Fibroblast of the conjunctiva (primary cell): ENCODE results near the gene SLC51A.
"Not testable (repeated sequence)": the region's sequence is repeated elsewhere in the genome, so short reads cannot be mapped to it uniquely, and the experiment has no call there.

Experiments
- DNase-seq: peaks from one replicate; pipeline ENCODE4 v3.0.0-alpha.2; 2010; ENCODE audit warnings: low read depth

Gene SLC51A

DNA sequence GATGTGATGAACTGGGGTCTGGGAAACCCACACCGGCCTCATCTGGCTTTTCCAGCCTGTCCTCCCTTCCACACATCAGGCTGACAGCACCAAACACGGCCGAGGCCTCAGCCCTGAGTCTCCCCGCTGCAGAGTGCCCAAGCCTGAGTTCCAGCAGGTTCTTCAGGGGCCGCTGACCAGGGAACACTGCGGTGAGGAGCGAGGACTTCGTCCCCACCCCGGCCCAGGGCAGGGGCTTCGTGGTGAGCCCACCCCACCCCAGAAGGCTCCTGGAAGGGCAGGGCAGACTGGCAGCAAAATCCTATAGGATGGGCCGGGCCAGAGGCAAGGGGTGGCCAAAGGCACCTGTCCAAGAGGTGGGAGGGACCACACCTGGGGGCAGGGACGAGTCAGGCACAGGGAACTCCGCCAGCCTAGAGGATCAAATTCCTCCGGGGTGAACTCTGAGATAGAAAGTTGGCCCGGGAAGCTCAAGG, at the start of gene SLC51A:
Gene SLC51A (plus strand): TSS at position 446 of the 476 bp plus-strand sequence. CDS start 179 bp downstream, outside the sequence.
- no peak for DNase-seq

DNA sequence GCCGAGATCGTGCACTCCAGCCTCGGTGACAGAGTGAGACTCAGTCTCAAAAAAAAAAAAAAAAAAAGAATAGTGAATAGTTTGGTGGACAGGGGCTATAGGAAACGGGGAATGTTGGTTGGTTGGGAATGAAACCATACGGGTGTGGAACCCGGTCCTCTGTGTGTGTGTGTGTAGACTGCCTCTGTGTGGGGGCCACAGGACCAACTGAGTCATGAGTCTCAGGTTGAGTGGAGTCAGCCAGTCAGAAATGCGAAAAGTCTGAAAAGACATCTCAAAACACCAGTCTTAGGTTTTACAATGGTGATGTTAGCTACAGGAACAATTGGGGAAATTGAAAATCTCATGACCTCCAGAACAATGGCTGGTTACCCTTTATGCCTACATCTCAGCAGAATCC, 49.6 kb upstream of the SLC51A start:
- no peak for DNase-seq

DNA sequence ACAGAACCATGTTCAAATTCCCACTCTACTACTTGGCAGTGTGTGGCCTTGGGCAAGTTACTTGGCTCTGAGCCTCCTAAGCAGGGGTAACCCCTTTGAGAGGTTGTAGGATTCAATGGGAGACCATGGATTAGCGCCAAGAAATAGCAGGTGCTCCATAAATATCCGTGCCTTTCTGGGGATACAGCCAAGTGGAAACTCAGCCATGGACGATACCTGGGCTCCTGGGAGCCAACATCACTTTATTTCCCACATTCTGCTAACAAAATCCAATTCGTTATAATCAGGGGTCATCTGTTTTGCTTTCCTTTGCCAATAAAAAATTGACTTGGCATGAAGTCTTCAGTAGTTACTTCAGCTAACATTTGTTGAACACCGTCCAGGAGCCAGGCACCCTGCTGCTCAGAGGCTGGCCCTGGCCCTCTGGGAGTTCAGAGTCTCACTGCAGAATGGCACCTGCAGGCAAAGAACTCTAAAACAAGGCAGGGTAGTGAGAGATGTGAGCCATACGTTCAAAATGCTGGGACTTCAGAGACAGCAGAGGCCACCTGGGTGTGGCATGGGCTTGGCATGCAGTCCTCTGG, 47.4 kb upstream of the SLC51A start:
- no peak for DNase-seq

DNA sequence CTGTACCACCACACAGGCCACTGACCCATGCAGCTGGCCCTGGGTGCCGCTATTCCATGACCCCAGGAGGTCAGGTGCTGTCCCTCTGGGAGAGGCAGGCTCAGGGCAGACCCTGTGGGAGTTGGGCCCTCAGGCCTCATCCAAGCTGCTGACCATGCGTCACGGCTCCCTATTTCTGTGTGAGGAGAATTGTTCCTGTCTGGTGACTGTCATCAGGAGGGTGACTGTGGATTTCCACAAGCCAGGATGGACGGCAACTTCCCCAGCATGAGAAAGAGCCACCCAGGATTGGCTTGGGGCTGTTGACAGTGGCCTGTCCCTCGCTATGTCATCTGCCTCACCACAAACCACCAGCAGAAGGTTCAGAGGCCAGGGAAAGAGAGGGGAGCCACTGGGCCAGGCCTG, 46.5 kb upstream of the SLC51A start:
- DNase-seq = no peak

DNA sequence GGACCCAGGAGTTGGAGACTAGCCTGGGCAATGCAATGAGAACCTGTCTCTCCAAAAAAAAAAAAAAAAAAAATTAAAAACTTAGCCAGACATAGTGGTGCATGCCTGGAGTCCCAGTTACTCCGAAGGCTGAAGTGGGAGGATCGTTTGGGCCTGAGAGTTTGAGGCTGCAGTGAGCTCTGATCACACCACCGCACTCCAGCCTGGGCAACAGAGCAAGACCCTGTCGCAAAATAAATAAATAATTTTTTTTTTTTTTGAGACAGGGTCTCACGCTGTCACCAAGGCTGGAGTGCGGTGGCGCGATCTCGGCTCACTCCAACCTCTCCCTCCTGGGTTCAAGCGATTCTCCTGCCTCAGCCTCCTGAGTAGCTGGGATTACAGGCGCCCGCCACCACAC, 46.0 kb upstream of the SLC51A start:
- not testable (repeated sequence) for DNase-seq

DNA sequence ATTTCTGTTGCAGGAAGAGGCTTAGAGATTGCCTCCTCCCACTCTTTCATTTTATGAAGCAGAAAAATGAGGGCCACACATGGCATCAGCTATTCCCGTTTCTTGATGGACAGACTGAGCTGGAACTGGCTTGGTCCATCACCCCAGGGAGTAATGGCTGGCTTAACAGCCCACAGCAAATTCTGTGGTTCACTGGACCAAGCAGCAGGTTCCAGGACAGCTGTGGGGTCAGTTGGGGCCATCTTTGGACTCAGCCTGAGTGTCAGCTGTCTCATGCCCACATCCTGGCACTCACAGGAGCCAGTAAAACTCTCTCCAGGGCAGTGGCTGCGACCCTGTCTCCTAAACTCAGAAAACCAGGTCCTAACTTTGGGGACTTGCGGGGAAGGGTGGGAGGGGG, 41.7 kb upstream of the SLC51A start:
- DNase-seq = no peak

DNA sequence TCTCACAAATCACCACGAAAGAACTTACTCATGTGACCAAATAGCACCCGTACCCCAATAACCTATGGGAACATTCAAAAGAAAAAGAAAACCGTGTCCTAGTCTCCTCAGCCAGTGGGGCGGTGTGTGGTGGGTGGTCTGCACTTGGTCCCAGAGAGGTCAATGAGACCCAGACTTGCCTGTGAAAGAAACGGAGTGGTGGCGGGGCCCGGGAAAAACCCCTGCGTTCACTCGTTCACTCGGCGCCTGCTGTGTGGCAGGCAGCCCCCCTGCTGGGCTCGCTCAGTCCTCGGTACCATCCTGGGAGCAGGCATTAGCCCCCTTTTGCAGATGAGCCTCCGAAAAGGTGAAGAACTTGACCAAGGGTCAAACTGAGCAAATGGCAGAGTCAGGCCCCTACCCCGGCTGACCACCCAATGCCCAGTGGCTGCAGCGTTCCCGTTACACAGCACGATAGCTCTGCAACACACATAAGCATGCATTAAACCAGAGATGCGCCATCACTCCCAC, 41.2 kb upstream of the SLC51A start:
- no peak for DNase-seq

DNA sequence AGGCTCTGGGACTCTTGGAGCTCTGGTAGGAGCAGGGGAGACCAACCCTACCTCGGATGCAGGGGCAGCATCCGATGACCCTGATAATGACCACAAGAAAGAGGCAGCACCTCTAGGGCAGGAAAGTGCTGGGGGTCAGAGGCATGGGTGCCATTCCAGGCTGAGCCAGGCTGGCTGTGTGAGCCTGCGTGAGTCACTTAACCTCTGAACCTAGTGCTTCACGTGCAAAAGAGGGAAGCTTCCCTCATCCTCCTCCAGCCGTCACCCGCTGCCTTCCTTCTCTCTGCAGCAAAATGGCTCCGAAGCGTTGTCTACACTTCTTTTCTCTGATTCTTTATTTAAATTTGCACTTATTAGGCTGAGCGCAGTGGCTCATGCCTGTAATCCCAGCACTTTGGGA, 40.6 kb upstream of the SLC51A start:
- no peak for DNase-seq

DNA sequence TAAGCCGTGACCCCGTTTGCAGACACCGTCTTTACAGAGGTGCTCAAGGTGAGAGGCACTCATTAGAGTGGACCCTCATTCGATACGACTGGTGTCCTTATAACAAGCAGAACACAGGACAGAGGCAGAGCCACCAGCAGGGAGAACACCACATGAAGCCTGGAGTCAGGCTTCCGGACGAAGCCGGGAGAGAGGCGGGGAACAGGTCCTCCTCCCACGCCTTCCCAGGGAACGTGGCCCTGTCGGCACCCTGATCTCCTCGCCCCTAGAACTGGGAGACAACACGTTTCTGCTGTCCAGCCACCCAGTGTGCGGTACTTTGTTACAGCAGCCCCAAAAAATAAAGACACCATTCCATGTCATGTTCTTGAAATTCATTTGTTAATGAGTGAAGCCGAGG, 38.8 kb upstream of the SLC51A start:
- DNase-seq = no peak

DNA sequence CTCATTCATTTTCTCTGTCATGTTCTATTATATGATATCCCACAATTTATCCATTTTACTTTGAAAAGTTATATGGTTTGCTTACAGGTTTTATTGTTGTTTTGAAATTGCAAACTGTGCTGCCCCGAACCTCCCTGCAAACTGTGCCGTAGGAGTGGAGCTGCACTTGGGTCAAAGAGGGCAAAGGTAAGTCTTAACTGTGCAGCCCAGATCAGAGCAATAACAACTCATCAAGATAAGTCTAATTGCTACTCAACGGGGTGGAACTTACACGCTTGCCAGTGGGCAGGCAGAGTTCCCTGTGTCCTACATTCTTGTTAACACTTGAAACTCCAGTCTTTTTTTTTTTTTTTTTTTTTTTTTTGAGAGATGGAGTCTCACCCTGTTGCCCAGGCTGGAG, 38.4 kb upstream of the SLC51A start:
- no peak for DNase-seq

DNA sequence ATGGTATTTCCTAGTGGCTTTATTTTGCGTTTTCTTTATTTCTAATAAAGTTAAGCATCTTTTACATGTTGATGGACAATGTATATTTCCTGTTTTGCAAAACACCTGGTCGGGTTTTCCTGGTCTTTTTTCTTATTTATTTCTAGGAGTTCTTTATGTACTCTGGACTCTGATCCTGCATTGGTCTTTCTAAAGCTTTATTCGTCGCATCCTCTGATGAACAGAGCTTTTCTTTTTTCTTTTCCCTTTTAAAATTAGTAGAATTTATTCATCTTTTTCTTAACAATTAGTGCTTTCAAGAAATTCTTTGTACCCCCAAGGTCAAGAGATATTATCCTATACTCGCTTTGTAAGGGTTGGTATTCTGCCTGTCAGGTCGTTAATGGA, 37.3 kb upstream of the SLC51A start:
- DNase-seq = no peak

DNA sequence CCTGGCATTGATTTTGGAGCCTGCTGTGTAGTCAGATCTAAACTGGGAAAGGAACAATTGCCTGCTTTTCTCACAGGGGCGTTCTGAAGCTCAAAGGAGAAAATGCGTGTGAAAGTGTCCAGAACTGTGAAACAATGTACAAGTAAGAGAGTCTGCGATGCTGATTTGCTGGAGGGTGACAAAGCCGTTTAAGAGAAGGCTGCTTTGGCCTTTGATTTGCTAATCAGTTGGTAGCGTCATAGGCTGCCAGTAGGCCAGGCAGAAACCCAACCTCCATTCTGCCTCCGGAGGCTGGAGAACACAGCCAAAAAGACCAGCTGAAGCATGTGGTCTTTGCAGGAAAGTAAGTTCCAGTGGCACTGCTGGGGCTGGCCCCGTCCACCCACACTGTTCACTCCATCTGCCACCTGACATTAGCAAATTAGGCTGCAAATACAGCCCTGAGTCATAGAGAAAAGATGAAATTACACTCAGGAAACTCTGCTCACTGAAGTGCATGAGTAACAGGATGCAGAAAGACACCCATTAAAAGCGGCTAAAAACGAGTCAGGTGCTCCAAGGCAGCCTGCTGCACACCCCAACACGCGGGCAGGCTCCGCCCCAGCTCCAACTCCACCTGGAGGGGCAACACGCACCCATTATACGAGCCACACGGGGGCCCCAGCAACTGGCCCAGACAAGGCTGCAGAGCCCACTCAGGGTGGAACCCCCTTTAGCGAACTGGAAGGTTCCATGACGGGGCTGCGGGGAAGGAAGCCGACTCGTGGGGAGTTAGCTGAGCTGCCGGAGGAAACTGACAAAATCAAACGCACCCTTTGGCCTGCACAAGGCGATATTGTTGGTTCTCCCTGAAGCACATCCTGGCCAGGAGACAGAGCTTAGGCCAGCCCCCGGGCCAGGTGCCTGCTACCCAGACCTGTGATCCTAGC, 36.7 kb upstream of the SLC51A start:
- DNase-seq = no peak

DNA sequence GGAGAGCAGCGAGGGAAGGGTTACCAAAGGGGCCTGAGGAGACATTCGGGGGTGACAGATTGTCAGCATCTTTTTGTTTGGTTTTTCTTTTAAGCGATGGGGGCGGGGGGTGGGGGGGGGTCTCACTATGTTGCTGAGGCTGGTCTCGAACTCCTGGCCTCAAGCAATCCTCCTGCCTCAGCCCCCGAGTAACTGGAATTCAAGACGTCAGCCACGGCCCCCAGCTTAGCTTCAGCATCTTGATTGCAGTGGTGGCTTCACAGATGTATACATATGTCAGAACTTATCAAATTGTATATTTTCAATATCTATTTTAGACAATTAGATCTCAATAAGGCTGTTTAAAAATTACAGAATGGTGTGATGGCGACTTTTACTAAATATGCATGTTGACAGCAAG, 36.0 kb upstream of the SLC51A start:
- no peak for DNase-seq

DNA sequence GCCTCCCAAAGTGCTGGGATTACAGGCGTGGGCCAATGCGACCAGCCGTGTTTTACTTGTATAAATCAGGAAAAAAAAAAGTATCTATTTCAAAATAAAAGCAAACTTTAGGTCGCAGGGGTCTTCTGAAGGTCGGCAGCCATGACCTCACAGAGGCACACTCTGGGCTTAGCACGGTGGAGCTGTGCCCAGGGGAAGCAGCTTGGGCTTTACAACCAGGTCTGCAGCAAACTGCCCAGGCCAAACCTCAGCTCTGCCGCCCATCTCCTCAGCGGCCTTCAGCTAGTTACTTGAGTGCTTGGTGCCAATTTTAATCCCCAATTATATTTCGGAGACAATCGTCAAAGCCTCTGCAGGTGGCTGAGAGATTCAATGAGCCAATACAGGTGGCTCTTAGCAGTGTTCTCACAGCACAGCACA, 35.2 kb upstream of the SLC51A start:
- no peak for DNase-seq

DNA sequence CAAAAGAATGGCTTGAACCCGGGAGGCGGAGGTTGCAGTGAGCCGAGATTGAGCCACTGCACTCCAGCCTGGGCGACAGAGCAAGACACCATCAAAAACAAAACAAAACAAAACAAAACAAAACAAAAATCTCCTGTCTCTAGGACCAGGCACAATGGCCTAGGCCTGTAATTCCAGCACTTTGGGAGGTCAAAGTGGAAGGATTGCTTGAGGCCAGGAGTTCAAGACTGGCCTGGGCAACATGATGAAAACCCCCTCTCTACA, 32.2 kb upstream of the SLC51A start:
- DNase-seq = not testable (repeated sequence)

DNA sequence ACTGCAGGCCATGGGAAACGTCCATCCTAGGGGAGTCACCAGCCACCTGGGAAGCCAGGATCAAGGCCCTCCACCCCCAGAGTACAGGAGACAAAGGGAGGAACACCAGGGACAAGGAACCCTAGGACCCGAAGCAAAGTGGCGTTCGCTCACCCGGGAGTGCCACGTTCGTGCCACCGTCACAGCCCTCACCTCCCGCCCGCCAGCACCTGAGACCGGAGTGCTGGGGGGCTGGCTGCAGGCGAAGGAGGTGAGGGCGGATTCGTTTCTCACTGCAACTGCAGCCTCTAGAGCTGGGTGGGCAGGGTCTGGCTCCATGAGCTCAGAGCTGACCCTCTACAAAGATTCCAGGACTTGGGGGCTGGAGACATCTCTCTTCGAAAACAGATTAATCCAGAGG, 31.5 kb upstream of the SLC51A start:
- DNase-seq = no peak

DNA sequence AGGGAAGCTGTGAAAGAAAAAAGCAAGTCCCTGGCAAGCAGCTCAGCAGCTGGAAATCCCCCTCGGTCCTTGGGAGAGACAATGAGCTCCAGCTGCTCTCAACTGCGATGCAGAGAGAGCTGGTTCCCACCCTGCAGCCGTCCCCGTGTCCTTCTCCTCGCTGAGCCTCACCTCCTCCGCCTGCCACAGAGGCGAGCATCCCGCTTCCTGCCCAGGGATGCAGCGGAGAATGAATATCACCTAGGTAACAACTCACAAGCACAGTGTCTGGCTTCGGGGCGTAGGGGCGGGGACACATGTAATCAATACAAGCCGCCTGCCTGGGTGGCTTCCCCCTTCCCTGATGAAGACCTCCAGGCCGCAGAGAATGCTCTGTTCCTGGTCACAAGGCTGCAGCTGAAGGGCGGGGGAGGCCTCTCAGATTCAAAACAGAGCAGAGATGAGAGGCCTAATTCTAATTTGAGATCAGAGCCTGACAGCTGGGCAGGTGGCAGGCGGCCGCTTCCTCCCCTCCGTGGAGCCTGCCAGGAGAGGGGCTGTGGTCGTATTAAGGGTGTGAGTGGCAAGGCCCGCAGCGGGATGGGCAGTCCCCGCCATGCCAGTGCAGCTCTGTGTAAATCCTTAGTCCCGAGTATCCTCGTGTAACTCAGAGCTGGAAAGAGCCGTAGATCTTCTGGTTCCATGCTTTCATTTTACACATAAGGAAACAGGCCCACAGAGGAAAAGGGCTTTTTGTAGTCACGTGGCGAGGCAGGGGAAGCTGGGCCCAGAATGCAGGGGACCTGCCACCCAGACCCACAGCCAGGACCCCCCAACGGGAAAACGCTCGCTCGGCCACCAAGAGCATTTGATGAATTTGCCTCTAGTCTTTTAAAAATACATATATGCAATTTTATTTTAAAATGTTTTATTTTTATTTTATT, 29.4 kb upstream of the SLC51A start:
- DNase-seq = no peak

DNA sequence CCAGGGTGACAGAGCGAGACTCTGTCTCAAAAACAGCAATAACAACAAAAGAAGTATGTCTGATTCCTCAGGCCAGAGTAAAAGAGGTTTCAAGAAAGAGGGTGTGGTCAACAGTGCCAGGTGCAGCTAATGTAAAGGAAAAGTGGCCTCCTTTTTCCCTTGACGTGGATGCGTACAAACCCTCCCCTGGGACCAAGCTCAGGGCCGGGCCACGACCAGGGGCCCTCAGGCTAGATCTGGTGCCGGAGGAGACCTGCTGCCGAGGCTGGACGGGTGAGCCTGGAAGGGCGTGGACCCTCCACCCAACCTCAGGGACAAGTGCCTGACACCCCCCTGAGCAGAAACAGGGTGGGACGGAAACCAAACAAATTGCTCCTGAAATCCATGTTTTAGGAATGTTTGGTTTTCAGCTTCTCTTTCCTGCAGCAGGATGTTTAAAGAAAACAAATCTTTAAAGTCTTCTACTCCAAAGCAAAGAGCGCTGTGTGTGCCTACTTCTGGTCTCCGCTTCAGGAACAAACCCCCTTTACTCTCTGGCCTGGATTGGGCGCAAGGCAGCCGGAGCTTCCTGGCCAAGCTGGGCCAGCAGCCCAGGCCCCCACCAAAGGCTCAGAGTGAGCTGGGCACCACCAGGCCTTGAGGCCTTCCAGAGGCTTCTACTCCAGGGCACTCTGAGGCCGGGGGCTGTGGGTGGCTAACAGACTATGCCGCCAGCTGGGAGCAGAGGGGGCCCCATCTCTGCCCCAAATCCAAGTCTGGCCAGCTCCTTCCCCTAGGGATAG, 26.6 kb upstream of the SLC51A start:
- no peak for DNase-seq

DNA sequence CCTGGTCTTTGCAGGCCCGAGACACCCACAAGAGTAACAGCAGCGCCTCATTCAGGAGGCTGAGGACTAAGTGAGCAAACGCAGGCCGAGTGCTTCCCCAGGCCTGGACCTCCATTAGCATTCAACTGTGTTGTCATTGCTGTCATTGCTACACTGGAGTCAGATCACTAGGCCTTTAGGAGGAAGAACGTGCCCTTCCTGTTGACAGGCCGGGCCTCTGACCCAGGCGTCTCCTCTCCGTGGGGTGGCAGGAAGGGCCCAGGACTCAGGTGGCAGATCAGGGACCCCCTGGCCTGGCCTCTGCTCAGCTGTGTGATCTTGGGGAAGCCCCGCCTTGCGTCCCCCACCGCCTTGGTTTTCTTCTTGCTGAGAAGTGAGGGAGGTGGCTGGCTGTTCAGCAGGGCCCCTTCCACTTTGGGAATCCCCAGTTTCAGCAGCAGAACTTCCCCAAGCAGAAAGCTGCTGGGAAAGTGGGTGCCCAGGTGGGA, 24.3 kb upstream of the SLC51A start:
- DNase-seq = no peak

DNA sequence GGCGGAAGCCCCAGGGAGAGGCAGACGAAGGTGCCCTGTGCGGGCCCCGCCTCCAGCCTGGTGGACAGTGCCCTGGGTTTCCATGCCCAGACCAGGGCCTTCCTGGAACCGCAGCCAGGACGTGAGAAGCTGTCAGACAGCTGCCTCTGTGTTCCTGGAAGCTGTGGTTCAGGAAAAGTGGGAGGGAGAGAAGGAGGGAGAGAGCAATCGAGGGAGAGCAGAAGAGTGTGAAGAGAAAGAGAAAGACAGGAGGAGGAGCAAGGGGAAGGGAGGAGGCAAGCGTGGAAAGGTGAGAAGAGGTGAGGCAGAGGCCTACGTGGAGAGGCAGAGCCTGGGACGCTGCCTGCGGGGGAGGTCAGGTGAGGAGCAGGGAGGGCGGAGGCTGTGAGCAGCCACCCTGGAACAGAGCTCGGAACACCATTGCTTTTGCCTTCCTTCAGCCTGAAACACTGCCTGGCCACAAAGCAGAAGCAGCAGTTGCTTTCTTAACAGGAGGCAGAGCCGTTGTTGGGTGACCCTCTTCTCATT, 23.7 kb upstream of the SLC51A start:
- DNase-seq = no peak

DNA sequence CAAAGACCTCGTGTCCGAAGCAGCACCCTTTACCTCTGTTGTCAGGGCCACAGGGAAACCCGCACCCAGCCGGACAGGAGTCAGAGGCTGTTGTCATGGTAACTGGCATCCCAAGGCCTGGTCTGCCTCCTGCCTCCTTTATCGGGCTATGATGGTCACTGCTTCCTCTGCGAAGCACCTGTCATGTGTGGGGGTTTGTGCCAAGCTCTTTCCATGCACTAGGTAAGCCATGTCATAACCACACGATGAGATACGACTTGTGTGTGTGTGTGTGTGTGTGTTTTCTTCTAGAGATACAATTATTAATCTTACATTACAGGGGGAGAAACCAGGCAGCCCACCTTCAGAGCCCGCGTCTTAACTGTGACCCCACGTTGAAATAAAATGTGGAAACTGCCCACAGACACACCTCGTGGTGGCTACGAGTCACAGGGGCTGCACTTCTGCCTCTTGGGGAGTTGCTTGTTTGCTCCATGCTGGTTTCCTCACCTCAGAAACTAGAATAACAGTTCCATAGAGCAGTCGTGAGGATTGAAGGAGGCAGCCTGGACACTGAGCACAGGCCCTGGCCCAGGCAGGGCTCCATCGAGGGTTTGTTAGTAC, 23.1 kb upstream of the SLC51A start:
- no peak for DNase-seq
